Erythroblast (primary cell): ENCODE measurements around the gene ERCC1.

ENCODE experiments used
- GATA1 ChIP-seq: IDR thresholded peaks from 2 replicates; pipeline ENCODE4 v1.6.1; 2011; ENCODE audit warnings: low read depth, mild to moderate bottlenecking, control low read depth, low read length, moderate library complexity
- POLR2A ChIP-seq: IDR thresholded peaks from 2 replicates; pipeline ENCODE4 v1.6.1; 2011; ENCODE audit warnings: mild to moderate bottlenecking, low read length

DNA sequence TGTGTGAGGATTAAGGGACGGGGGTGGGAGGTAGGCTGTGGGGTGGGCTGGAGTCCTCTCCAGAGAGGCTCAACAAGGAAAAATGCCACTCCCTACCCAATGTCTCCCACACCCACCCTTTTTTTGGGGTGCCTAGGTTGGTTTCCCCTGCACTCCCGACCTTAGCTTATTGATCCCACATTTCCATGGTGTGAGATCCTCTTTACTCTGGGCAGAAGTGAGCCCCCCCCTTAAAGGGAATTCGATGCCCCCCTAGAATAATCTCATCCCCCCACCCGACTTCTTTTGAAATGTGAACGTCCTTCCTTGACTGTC lies 49.6 kb upstream of the ERCC1 start:
- no peak for TF ChIP-seq POLR2A
- no peak for TF ChIP-seq GATA1
